Spleen (tissue), 3 donors: ENCODE measurements around the gene TMEM196.

Source experiments
- POLR2A ChIP-seq, 3 donors: fragments of 450-650 bp; IDR thresholded peaks; one replicate each; pipeline ENCODE4 v1.5.1; 2017; ENCODE audit warnings: antibody characterized with exemption in 3 of 3, mild to moderate bottlenecking in 1 of 3
- POLR2AphosphoS5 ChIP-seq, 3 donors: sonication (generic); formaldehyde crosslinking; IDR thresholded peaks; one replicate each; pipeline ENCODE4 v1.5.1; 2017; ENCODE audit warnings: antibody characterized with exemption in 3 of 3

DNA sequence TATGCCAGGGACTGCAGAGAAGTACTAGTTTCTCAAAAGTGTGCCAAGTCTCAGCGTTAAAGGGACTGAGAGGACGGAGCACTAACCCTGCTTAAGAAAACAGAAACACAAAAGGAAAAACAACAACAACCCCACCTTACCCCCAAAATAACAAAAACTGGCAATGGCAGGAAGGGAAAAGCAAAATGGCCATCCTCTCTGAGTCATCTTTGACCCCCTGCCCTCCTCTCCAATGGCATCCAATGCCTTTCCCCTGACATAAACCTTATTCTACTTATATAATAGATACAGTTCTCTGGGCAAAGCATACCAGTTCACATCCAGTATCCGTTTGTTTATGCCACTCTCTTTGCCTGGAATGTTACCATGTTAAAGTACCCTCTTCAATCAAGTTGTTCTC, 66.2 kb downstream of the TMEM196 start:
- TF ChIP-seq POLR2A (IDR thresholded peaks at IDR 0.05) (no peak), POLR2AphosphoS5 (IDR thresholded peaks at IDR 0.05) (no peak)
